ENCODE data around the gene FOXP4. TPM values are rescaled to one million over a fixed set of nuclear protein-coding genes. Genes with fewer than 3 reads are reported as not detected.

The FOXP4 gene
- total and polyA plus RNA-seq, 2 of the 13 experiments (the other 11 are each of a cell fraction or from before 2014, with no cell fraction given) = 11.0 to 12.4 TPM

- TF ChIP-seq HHEX (CRISPR knock-in tag; IDR thresholded peaks at IDR 0.05) = peak; percentile 75
- no peak; the same call in none of the 2 replicates for TF ChIP-seq ZBTB10 (CRISPR knock-in tag; IDR thresholded peaks at IDR 0.05; ENCODE audit: borderline replicate concordance)
- peak; percentile 77 for TF ChIP-seq ZFY (CRISPR knock-in tag; IDR thresholded peaks at IDR 0.05)
- peak; percentile 27; the same call in 1 of the 2 replicates for TF ChIP-seq STAT5B (CRISPR knock-in tag; IDR thresholded peaks at IDR 0.05)
- peak; percentile 92 for TF ChIP-seq ZEB1 (IDR thresholded peaks at IDR 0.05; ENCODE audit: insufficient replicate concordance, low read depth)
- no peak for TF ChIP-seq ZNF75D (CRISPR knock-in tag; IDR thresholded peaks at IDR 0.05; ENCODE audit: borderline replicate concordance)
- TF ChIP-seq ZNF891 (CRISPR knock-in tag; IDR thresholded peaks at IDR 0.05) = peak; percentile 49; the same call in 1 of the 2 replicates
- TF ChIP-seq ZNF431 (CRISPR knock-in tag; IDR thresholded peaks at IDR 0.05; ENCODE audit: borderline replicate concordance, low read depth) = peak; percentile 83; the same call in 1 of the 2 replicates
- TF ChIP-seq MLXIP (CRISPR knock-in tag; IDR thresholded peaks at IDR 0.05; ENCODE audit: borderline replicate concordance) = peak; percentile 54; the same call in 1 of the 2 replicates
- peak; percentile 27; the same call in 1 of the 2 replicates for TF ChIP-seq AHR (CRISPR knock-in tag; IDR thresholded peaks at IDR 0.05)
- peak; percentile 56; the same call in 1 of the 2 replicates for TF ChIP-seq ZNF761 (CRISPR knock-in tag; conservative IDR thresholded peaks at IDR 0.05)
- 0 out of 2 replicates have a peak, but pooled peaks have one; percentile 16 for TF ChIP-seq ZNF280D (CRISPR knock-in tag; IDR thresholded peaks at IDR 0.05)
- TF ChIP-seq ZNF629 (CRISPR knock-in tag; conservative IDR thresholded peaks at IDR 0.05) = peak; percentile 95
- peak; percentile 60; the same call in 1 of the 2 replicates for TF ChIP-seq DMAP1 (CRISPR knock-in tag; IDR thresholded peaks at IDR 0.05)
- TF ChIP-seq KDM3A (CRISPR knock-in tag; IDR thresholded peaks at IDR 0.05; ENCODE audit: low read depth) = 0 out of 2 replicates have a peak, but pooled peaks have one; percentile 75
- TF ChIP-seq MIXL1 (CRISPR knock-in tag; IDR thresholded peaks at IDR 0.05) = peak; percentile 64; the same call in 1 of the 2 replicates
- TF ChIP-seq TBL1XR1 (IDR thresholded peaks at IDR 0.05; ENCODE audit: borderline replicate concordance, low read length, partially characterized antibody) = no peak
- TF ChIP-seq MAFF (IDR thresholded peaks at IDR 0.05; ENCODE audit: low read depth, low read length) = peak; percentile 63; the same call in 1 of the 2 replicates
Observed at GRCh38 chr6:41519745-41520699, 26.2 kb upstream of the FOXP4 start (continued).

All from HepG2 (cell line).